ENCODE results near the gene CCND1. TPM values are rescaled to one million over a fixed set of nuclear protein-coding genes. Genes with fewer than 3 reads are reported as not detected.
A peak's percentile ranks its signal among the peaks of the same experiment; 100 is the strongest.

The CCND1 gene
- total and polyA plus RNA-seq, 9 of the 15 experiments (the other 6 are each of a cell fraction or from before 2014, with no cell fraction given): 0.04 to 23.3 (median 3.8) TPM

DNA sequence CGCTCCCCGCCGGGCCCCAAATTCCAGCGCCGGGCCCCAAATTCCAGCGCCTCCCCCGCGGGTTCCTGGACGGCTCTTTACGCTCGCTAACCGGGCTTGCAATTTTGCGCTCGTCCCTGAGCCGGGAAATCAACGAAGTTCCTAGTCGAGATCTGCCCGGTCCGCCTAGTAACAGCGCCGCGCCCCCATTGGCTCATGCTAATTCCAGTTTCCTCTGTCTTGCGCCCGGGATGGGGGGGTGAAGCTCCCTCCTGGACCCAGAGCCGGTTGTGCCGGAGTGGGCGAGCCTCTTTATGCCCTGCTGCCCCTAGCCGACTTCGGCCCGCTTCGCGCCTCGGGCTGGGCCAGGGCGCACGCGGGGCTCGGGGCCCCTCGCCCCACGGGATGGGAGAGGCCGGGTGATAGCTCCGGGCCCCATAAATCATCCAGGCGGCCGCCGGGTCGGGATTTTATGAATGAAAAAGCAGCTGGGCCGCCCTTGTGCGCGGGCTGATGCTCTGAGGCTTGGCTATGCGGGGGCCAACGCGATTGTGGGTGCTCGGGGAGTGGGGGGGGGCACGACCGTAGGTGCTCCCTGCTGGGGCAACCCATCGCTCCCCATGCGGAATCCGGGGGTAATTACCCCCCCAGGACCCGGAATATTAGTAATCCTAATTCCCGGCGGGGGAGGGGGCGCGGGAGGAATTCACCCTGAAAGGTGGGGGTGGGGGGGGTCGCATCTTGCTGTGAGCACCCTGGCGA lies 1.8 kb upstream of the CCND1 start (continued):
- TF ChIP-seq ZNF318 (IDR thresholded peaks at IDR 0.05; ENCODE audit: borderline replicate concordance in 1 of 2, low read depth in 1 of 2) (no peak), RBM39 (optimal IDR thresholded peaks at IDR 0.05; ENCODE audit: low read depth, low read length) (no peak), SRSF3 (IDR thresholded peaks at IDR 0.05; ENCODE audit: insufficient read depth, low read length) (no peak), RFX5 (IDR thresholded peaks at IDR 0.05; ENCODE audit: low read depth, low read length) (peak; percentile 94), ZNF124 (CRISPR knock-in tag; IDR thresholded peaks at IDR 0.05) (no peak), NCOA6 (IDR thresholded peaks at IDR 0.05) (peak; percentile 62; the same call in 1 of the 2 replicates), ARID2 (IDR thresholded peaks at IDR 0.05) (no peak), ZBTB49 (CRISPR knock-in tag; IDR thresholded peaks at IDR 0.05; ENCODE audit: borderline replicate concordance) (no peak)
- TF ChIP-seq, protein P1, sequence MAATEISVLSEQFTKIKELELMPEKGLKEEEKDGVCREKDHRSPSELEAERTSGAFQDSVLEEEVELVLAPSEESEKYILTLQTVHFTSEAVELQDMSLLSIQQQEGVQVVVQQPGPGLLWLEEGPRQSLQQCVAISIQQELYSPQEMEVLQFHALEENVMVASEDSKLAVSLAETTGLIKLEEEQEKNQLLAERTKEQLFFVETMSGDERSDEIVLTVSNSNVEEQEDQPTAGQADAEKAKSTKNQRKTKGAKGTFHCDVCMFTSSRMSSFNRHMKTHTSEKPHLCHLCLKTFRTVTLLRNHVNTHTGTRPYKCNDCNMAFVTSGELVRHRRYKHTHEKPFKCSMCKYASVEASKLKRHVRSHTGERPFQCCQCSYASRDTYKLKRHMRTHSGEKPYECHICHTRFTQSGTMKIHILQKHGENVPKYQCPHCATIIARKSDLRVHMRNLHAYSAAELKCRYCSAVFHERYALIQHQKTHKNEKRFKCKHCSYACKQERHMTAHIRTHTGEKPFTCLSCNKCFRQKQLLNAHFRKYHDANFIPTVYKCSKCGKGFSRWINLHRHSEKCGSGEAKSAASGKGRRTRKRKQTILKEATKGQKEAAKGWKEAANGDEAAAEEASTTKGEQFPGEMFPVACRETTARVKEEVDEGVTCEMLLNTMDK (IDR thresholded peaks at IDR 0.05; ENCODE audit: borderline replicate concordance, insufficient read depth, low read depth, low read length, poor library complexity, severe bottlenecking): no peak
- TF ChIP-seq, protein P2, sequence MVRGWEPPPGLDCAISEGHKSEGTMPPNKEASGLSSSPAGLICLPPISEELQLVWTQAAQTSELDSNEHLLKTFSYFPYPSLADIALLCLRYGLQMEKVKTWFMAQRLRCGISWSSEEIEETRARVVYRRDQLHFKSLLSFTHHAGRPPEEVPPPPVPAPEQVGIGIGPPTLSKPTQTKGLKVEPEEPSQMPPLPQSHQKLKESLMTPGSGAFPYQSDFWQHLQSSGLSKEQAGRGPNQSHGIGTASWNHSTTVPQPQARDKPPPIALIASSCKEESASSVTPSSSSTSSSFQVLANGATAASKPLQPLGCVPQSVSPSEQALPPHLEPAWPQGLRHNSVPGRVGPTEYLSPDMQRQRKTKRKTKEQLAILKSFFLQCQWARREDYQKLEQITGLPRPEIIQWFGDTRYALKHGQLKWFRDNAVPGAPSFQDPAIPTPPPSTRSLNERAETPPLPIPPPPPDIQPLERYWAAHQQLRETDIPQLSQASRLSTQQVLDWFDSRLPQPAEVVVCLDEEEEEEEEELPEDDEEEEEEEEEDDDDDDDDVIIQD (CRISPR knock-in tag; IDR thresholded peaks at IDR 0.05): no peak
